Calu3 (cell line): Measurements from ENCODE around the gene OVCA2. TPM values are rescaled to one million over a fixed set of nuclear protein-coding genes. Genes with fewer than 3 reads are reported as not detected.

Experiments used
- BruUV-seq: library from RNA; stranded (reverse); fragments of 400-500 nt; replicated peaks from 2 replicates; lab custom pipeline; 2021; lab: Mats Ljungman, UMichigan
- CTCF ChIA-PET: fragments of 300-600 bp; sonication (Branson Sonifier 250); formaldehyde crosslinking; loops from one replicate; lab custom pipeline; 2022; ENCODE audit warnings: antibody characterized with exemption; lab: Charles Lee
- DNase-seq: peaks from one replicate; pipeline ENCODE4 v3.0.0; 2022
- H3K27ac Mint-ChIP-seq: one replicate; pipeline ENCODE4 v1.8.0; 2022; ENCODE audit warnings: mixed read lengths; ENCODE audit not compliant: unreplicated experiment
- H3K27me3 Mint-ChIP-seq: one replicate; pipeline ENCODE4 v1.8.0; 2022; ENCODE audit warnings: mixed read lengths; ENCODE audit not compliant: unreplicated experiment
- H3K36me3 Mint-ChIP-seq: one replicate; pipeline ENCODE4 v1.8.0; 2022; ENCODE audit warnings: mild to moderate bottlenecking, moderate library complexity, mixed read lengths; ENCODE audit not compliant: insufficient read depth, unreplicated experiment
- H3K4me1 Mint-ChIP-seq: one replicate; pipeline ENCODE4 v1.8.0; 2022; ENCODE audit warnings: mild to moderate bottlenecking, low read depth, mixed read lengths; ENCODE audit not compliant: unreplicated experiment
- H3K4me3 Mint-ChIP-seq: one replicate; pipeline ENCODE4 v1.8.0; 2022; ENCODE audit warnings: mild to moderate bottlenecking, low read depth, moderate library complexity, mixed read lengths; ENCODE audit not compliant: unreplicated experiment
- H3K9me3 Mint-ChIP-seq: one replicate; pipeline ENCODE4 v1.8.0; 2022; ENCODE audit warnings: low read depth, mixed read lengths; ENCODE audit not compliant: unreplicated experiment
- CTCF ChIP-seq: fragments of 200-600 bp; IDR thresholded peaks from one replicate; pipeline ENCODE4 v1.8.0; 2022; ENCODE audit warnings: antibody characterized with exemption; ENCODE audit not compliant: unreplicated experiment
- intact Hi-C: fragments of 100-400 bp; cut with micrococcal nuclease; formaldehyde crosslinking; loops from one replicate; pipeline ENCODE4 v1.10.0; 2022; ENCODE audit not compliant: unreplicated experiment
- total RNA-seq: library from RNA; stranded (reverse); gene quantifications from 2 replicates; pipeline ENCODE4 v1.2.3, GENCODE V29; 2022

The OVCA2 gene
- total RNA-seq, 1 experiment from 2014 or later: 22.1 TPM

- TF ChIP-seq CTCF: no peak
- no peaks in the 10 kb centered on the region for H3K27me3 Mint-ChIP-seq
- H3K27ac Mint-ChIP-seq: no peak overlapping the region
- intact Hi-C loops: no loop called here
- H3K4me1 Mint-ChIP-seq: no peaks in the 10 kb centered on the region
- H3K36me3 Mint-ChIP-seq: no peaks in the 10 kb centered on the region
- DNase-seq: no peak
- no peak overlapping the region for H3K4me3 Mint-ChIP-seq
- H3K9me3 Mint-ChIP-seq: no peaks in the 10 kb centered on the region
- CTCF ChIA-PET: no interaction called here
- no TSS peak for BruUV-seq
Measured at GRCh38 chr17:2064520-2064971, 22.7 kb downstream of the OVCA2 start.

GRCh38 chr17:2064980-2065785 lies 23.4 kb downstream of the OVCA2 start:
- H3K36me3 Mint-ChIP-seq: no peaks in the 10 kb centered on the region
- intact Hi-C loops: no loop called here
- H3K4me3 Mint-ChIP-seq: no peak overlapping the region
- no peaks in the 10 kb centered on the region for H3K27me3 Mint-ChIP-seq
- no peak for TF ChIP-seq CTCF
- H3K9me3 Mint-ChIP-seq: no peaks in the 10 kb centered on the region
- H3K4me1 Mint-ChIP-seq: no peaks in the 10 kb centered on the region
- CTCF ChIA-PET: no interaction called here
- no peak overlapping the region for H3K27ac Mint-ChIP-seq
- no peak for DNase-seq
- no TSS peak for BruUV-seq

- no TSS peak for BruUV-seq
- H3K27ac Mint-ChIP-seq: no peak overlapping the region
- H3K4me3 Mint-ChIP-seq: no peak overlapping the region
- no peaks in the 10 kb centered on the region for H3K36me3 Mint-ChIP-seq
- intact Hi-C loops: no loop called here
- no peak for TF ChIP-seq CTCF
- CTCF ChIA-PET: no interaction called here
- no peaks in the 10 kb centered on the region for H3K9me3 Mint-ChIP-seq
- no peaks in the 10 kb centered on the region for H3K27me3 Mint-ChIP-seq
- no peak for DNase-seq
- H3K4me1 Mint-ChIP-seq: no peaks in the 10 kb centered on the region
Measured at GRCh38 chr17:2065949-2066400, 24.2 kb downstream of the OVCA2 start.

- no peak for TF ChIP-seq CTCF
- no peaks in the 10 kb centered on the region for H3K4me1 Mint-ChIP-seq
- H3K9me3 Mint-ChIP-seq: no peaks in the 10 kb centered on the region
- DNase-seq: no peak
- H3K27me3 Mint-ChIP-seq: no peaks in the 10 kb centered on the region
- H3K27ac Mint-ChIP-seq: no peak overlapping the region
- CTCF ChIA-PET: no interaction called here
- intact Hi-C loops: no loop called here
- H3K36me3 Mint-ChIP-seq: peaks cover 5% of the 10 kb centered on the region
- H3K4me3 Mint-ChIP-seq: no peak overlapping the region
- no TSS peak for BruUV-seq
Measured at GRCh38 chr17:2067048-2067561, 25.3 kb downstream of the OVCA2 start.
